Keratinocyte (primary cell): ENCODE results near the gene ZNF79. TPM values are rescaled to one million over a fixed set of nuclear protein-coding genes. Genes with fewer than 3 reads are reported as not detected.

ENCODE experiments used
- DNase-seq: peaks from one replicate; pipeline ENCODE4 v3.0.0-alpha.2; 2011; ENCODE audit warnings: low read depth, missing footprints, low spot score
- FAIRE-seq: peaks from 2 replicates; lab custom pipeline; 2011; peaks lifted over from hg19 to GRCh38; lab: Jason Lieb, UNC
- H2AFZ ChIP-seq: 2 replicates; pipeline ENCODE4 v1.6.0; 2012; ENCODE audit warnings: low read length, control low read depth, inconsistent platforms; ENCODE audit not compliant: control insufficient read depth
- H3K27ac ChIP-seq: 2 replicates; pipeline ENCODE4 v1.5.1; 2011; ENCODE audit warnings: low read length; ENCODE audit not compliant: control insufficient read depth, insufficient read depth
- H3K27me3 ChIP-seq: 3 replicates; pipeline ENCODE4 v1.6.0; 2011; ENCODE audit warnings: low read length; ENCODE audit not compliant: control insufficient read depth, insufficient read depth; ENCODE audit errors: extremely low read depth
- H3K36me3 ChIP-seq, 2 experiments: 2 replicates in 1 of 2; 3 replicates in 1 of 2; pipeline ENCODE4 v1.5.1; 2011; ENCODE audit warnings: low read length in 2 of 2, mild to moderate bottlenecking in 1 of 2; ENCODE audit not compliant: control insufficient read depth in 2 of 2, insufficient read depth in 2 of 2; ENCODE audit errors: extremely low read depth in 1 of 2
- H3K4me1 ChIP-seq: 3 replicates; pipeline ENCODE4 v1.5.1; 2011; ENCODE audit warnings: low read length; ENCODE audit not compliant: control insufficient read depth, insufficient read depth; ENCODE audit errors: extremely low read depth
- H3K4me2 ChIP-seq: 3 replicates; pipeline ENCODE4 v1.6.0; 2011; ENCODE audit warnings: low read depth, low read length; ENCODE audit not compliant: control insufficient read depth, insufficient read depth; ENCODE audit errors: extremely low read depth
- H3K4me3 ChIP-seq, 3 experiments: fragments of 200-600 bp in 1 of 3; sonication (generic) in 1 of 3; 2 replicates in 2 of 3; 3 replicates in 1 of 3; pipeline ENCODE4 v1.5.1; 2011 to 2016; ENCODE audit warnings: low read length in 3 of 3, mild to moderate bottlenecking in 3 of 3, control low read depth in 2 of 3, inconsistent platforms in 1 of 3, low read depth in 1 of 3, mixed read lengths in 1 of 3, mixed run types in 1 of 3, moderate library complexity in 1 of 3; ENCODE audit not compliant: control insufficient read depth in 2 of 3, insufficient read depth in 2 of 3; ENCODE audit errors: extremely low read depth in 1 of 3
- H3K79me2 ChIP-seq: 2 replicates; pipeline ENCODE4 v1.6.0; 2012; ENCODE audit warnings: low read length; ENCODE audit not compliant: control insufficient read depth, insufficient read depth
- H3K9ac ChIP-seq: 3 replicates; pipeline ENCODE4 v1.6.0; 2011; ENCODE audit warnings: low read length; ENCODE audit not compliant: control insufficient read depth, insufficient read depth; ENCODE audit errors: extremely low read depth
- H3K9me1 ChIP-seq: 3 replicates; pipeline ENCODE4 v1.6.0; 2011; ENCODE audit warnings: low read length; ENCODE audit not compliant: control insufficient read depth, insufficient read depth; ENCODE audit errors: extremely low read depth
- H3K9me3 ChIP-seq: 2 replicates; pipeline ENCODE4 v1.5.1; 2012; ENCODE audit warnings: low read depth, low read length; ENCODE audit not compliant: control insufficient read depth
- H4K20me1 ChIP-seq: 3 replicates; pipeline ENCODE4 v1.6.0; 2011; ENCODE audit warnings: low read length; ENCODE audit not compliant: control insufficient read depth, insufficient read depth; ENCODE audit errors: extremely low read depth
- CTCF ChIP-seq, 3 experiments: IDR thresholded peaks in 1 of 3; conservative IDR thresholded peaks in 1 of 3; optimal IDR thresholded peaks in 1 of 3; 2 replicates in 2 of 3; 3 replicates in 1 of 3; pipeline versions ENCODE3 to v1.5.1; 2011; ENCODE audit warnings: low read length in 3 of 3, mild to moderate bottlenecking in 3 of 3, moderate library complexity in 2 of 3, control low read depth in 1 of 3, inconsistent platforms in 1 of 3; ENCODE audit not compliant: insufficient read depth in 2 of 3; ENCODE audit errors: extremely low read depth in 1 of 3
- EZH2 ChIP-seq: IDR thresholded peaks from one replicate; pipeline ENCODE4 v1.6.1; 2012; ENCODE audit warnings: inconsistent platforms, mild to moderate bottlenecking, low read length, moderate library complexity
- dilution Hi-C: fragments of 300-500 bp; cut with MboI; formaldehyde crosslinking; loops from one replicate; pipeline ENCODE4 v1.7.0; 2020; ENCODE audit warnings: low sequenced_read_pairs; ENCODE audit not compliant: extremely low pct_ligation_motif_present
- polyA plus RNA-seq, 5 experiments: library from polyadenylated mRNA; depleted of rRNA in 3 of 5; stranded (reverse) in 3 of 5; stranded (forward) in 1 of 5; unstranded in 1 of 5; fragments of >200 nt; gene quantifications; 1 replicate in 1 of 5; 2 replicates in 3 of 5; 3 replicates in 1 of 5; pipeline versions ENCODE4 v1.2.1 to v1.2.3, GENCODE V29; 2011 to 2012; ENCODE audit warnings: missing spikeins in 2 of 5, low read depth in 1 of 5, low replicate concordance in 1 of 5

ZNF79 gene
- polyA plus RNA-seq, 1 donor (not counting 4 experiments of a cell fraction or from before 2014, with no cell fraction given), result 4.8 TPM

- Histone ChIP-seq H3K36me3 (no peaks in the 10 kb centered on the region), H3K9ac (no peak overlapping the region), H3K9me1 (peaks cover 2% of the 10 kb centered on the region), H3K4me2 (peak overlapping the region; percentile 66), H3K9me3 (no peaks in the 10 kb centered on the region), H3K79me2 (no peaks in the 10 kb centered on the region), H3K4me3 (no peak overlapping the region), H4K20me1 (peaks cover 13% of the 10 kb centered on the region), H3K27ac (no peak overlapping the region), H3K27me3 (no peaks in the 10 kb centered on the region), H3K4me1 (peaks cover 32% of the 10 kb centered on the region), H2AFZ (no peak overlapping the region)
- TF ChIP-seq EZH2 (no peak), CTCF (optimal IDR thresholded peaks at IDR 0.05 in 1 of 3, IDR thresholded peaks at IDR 0.05 in 1 of 3, conservative IDR thresholded peaks at IDR 0.05 in 1 of 3; ENCODE audit: extremely low read depth in 1 of 3, insufficient read depth in 2 of 3, low read length in 3 of 3) (peak; percentile 6 to 41 (median 36))
- DNase-seq (no peak), FAIRE-seq (no peak)
- dilution Hi-C loops, result no loop called here
Observed at GRCh38 chr9:127418037-127418471, 6.1 kb upstream of the ZNF79 start.

GRCh38 chr9:127419348-127419747 lies 4.8 kb upstream of the ZNF79 start:
- no peaks in the 10 kb centered on the region for H3K36me3 ChIP-seq
- H4K20me1 ChIP-seq, result peaks cover 13% of the 10 kb centered on the region
- H3K4me1 ChIP-seq, result peaks cover 34% of the 10 kb centered on the region
- no peak overlapping the region for H3K9ac ChIP-seq
- TF ChIP-seq EZH2 (no peak), CTCF (optimal IDR thresholded peaks at IDR 0.05 in 1 of 3, IDR thresholded peaks at IDR 0.05 in 1 of 3, conservative IDR thresholded peaks at IDR 0.05 in 1 of 3; ENCODE audit: extremely low read depth in 1 of 3, insufficient read depth in 2 of 3, low read length in 3 of 3) (no peak)
- no peaks in the 10 kb centered on the region for H3K9me3 ChIP-seq
- H3K9me1 ChIP-seq, result peaks cover 2% of the 10 kb centered on the region
- H3K79me2 ChIP-seq, result peaks cover under 1% of the 10 kb centered on the region
- DNase-seq (no peak), FAIRE-seq (no peak)
- no peak overlapping the region for H3K4me3 ChIP-seq
- H2AFZ ChIP-seq, result no peak overlapping the region
- H3K27me3 ChIP-seq, result no peaks in the 10 kb centered on the region
- dilution Hi-C loops, result no loop called here
- no peak overlapping the region for H3K27ac ChIP-seq
- no peak overlapping the region for H3K4me2 ChIP-seq
